ENCODE measurements around the gene SON.
"Not testable (repeated sequence)": the region's sequence is repeated elsewhere in the genome, so short reads cannot be mapped to it uniquely, and the experiment has no call there.

The SON gene

DNA sequence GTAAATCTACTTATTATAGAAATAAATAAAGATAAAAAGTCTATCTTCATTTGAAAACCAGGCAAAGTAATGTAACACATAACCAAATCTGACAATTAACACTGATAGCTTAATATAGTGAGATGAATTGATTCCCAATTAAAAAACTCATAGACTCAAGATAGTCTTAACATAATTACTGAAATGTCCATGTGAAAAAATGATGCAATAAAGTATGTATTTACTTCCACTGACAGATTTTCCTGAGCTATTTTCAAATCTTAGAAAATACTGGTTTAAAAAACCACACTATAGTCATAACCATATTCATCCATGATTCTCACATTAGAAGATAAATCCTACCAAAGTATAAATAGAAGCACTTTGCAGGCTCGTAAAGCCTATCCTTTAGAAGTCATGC, 55.2 kb downstream of the SON start:
- TF ChIP-seq, protein P1, sequence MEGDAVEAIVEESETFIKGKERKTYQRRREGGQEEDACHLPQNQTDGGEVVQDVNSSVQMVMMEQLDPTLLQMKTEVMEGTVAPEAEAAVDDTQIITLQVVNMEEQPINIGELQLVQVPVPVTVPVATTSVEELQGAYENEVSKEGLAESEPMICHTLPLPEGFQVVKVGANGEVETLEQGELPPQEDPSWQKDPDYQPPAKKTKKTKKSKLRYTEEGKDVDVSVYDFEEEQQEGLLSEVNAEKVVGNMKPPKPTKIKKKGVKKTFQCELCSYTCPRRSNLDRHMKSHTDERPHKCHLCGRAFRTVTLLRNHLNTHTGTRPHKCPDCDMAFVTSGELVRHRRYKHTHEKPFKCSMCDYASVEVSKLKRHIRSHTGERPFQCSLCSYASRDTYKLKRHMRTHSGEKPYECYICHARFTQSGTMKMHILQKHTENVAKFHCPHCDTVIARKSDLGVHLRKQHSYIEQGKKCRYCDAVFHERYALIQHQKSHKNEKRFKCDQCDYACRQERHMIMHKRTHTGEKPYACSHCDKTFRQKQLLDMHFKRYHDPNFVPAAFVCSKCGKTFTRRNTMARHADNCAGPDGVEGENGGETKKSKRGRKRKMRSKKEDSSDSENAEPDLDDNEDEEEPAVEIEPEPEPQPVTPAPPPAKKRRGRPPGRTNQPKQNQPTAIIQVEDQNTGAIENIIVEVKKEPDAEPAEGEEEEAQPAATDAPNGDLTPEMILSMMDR (IDR thresholded peaks at IDR 0.05; ENCODE audit: control extremely low read depth, extremely low read depth, low read depth, missing control alignments) = no peak
- ChIA-PET POLR2A (no interaction called here), CTCF (interaction anchor here (1.1 to 2.3 kb wide), 2 partner anchors 8 to 9 kb away, joined by 6 to 11 read pairs; partner anchors contain the start of gene DONSON)
- DNase-seq (ENCODE audit: extremely low spot score) = no peak

DNA sequence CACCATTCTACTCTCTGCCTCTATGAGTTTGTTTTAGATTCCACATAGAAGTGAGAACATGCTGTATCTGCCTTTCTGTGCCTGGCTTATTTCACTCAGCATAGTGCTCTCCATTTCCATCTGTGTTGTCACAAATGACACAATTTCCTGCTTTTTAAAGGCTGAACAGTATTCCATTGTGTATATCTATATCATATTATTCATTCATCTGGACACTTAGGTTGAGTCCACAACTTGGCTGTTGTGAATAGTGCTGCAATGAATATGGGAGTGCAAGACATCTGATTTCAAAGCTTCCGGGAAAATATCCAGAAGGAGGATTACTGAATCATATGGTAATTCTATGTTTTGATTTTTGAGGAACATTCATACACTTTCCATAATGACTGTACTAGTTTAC, 65.7 kb downstream of the SON start:
- TF ChIP-seq, protein P1 (IDR thresholded peaks at IDR 0.05; ENCODE audit: control extremely low read depth, extremely low read depth, low read depth, missing control alignments) = no peak
- ChIA-PET POLR2A (no interaction called here), CTCF (interaction anchor here (0.7 to 3.3 kb wide), 2 partner anchors 108 to 412 kb away, joined by 3 to 10 read pairs; no protein-coding TSS in a partner anchor)
- no peak for DNase-seq (ENCODE audit: extremely low spot score)

DNA sequence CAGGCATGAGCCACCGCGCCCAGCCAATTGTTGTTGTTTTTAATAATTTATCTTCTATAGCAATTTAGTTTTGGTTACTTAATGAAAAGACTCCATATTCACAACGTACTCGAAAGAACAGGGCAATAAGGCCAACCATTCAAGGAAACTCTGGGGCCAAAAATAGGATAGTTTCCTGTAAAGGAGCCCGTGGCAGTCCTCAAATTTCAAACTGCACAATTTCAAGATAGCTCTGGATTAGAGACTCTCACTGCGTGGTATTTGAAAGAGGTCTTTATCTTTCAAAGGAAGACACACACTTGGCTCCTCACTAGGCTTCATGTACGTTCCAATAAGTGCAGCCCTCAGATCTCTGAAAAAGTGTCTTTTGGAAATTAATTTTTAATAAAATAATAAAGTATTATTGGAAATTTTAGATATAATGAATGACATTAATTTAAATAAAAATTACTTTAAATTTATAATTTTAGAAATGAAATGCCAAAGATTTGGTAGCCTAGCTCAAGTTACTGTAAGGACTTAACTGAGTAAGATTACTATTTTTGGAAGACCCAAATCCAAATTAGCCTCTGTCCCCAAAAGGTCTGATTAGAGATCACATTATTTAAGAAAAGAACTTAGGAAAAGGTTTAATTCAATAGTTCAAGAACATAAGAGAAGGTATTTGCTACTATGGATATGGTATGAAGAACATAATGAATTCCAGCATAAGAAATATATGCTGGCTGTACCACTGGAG, 68.3 kb downstream of the SON start:
- CTCF ChIA-PET = interaction anchor here (1.3 kb wide), 1 partner anchor 411 kb away, joined by 3 read pairs; no protein-coding TSS in a partner anchor

GRCh38 chr21:33617565-33617964, 74.7 kb downstream of the SON start:
- POLR2A ChIA-PET; DNase-seq (ENCODE audit: extremely low spot score); CTCF ChIA-PET: not testable (repeated sequence)

More for the DNA sequence above, 68.3 kb downstream of the SON start:
- POLR2A ChIA-PET = no interaction called here
- TF ChIP-seq, protein P1 (IDR thresholded peaks at IDR 0.05; ENCODE audit: control extremely low read depth, extremely low read depth, low read depth, missing control alignments) = no peak
- no peak for DNase-seq (ENCODE audit: extremely low spot score)

DNA sequence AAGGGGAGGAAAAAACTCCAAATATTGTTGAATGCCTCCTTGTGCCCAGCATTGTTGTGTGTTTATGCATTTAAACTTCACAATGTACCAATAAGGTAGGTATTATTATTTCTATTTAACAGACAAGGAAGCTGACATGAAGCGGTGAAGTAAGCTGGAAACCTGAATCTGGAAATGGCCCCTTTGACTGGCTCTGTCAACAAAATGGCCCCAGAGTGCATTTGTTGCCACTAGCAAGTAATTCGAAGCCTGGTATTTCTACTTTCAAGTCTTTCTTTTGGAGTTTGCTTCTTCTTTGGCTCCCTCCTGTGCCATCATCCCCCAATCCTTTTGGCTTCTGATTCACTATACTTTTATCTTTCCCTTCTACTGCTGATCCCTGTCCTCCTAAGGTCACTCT, 75.6 kb downstream of the SON start:
- DNase-seq (ENCODE audit: extremely low spot score) = no peak
- TF ChIP-seq, protein P1 (IDR thresholded peaks at IDR 0.05; ENCODE audit: control extremely low read depth, extremely low read depth, low read depth, missing control alignments) = no peak
- ChIA-PET CTCF (interaction anchor here (2.1 kb wide), 1 partner anchor 12 kb away, joined by 9 read pairs; no protein-coding TSS in a partner anchor), POLR2A (no interaction called here)

DNA sequence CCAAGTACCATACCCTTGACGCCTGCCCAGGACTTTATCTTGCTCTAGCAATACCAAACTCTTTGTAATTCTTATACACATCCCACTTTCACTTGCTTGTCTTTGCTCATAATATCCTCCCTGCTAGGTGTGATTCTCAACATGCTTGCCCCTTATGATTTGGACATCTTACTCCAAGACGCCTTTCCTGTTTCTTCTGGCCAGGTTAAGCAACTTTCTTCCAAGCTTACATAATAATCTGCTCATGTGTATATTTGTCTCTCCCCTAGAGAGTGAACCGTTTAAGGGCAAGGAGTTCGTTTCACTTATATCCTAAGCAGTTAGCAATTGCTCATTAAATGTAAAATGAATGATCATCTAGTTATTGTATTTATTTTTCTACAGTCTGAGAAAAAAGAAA, 76.9 kb downstream of the SON start:
- TF ChIP-seq, protein P1 (IDR thresholded peaks at IDR 0.05; ENCODE audit: control extremely low read depth, extremely low read depth, low read depth, missing control alignments) = no peak
- CTCF ChIA-PET = interaction anchor here (2.1 kb wide), 1 partner anchor 14 kb away, joined by 9 read pairs; no protein-coding TSS in a partner anchor
- POLR2A ChIA-PET = no interaction called here
- DNase-seq (ENCODE audit: extremely low spot score) = no peak

DNA sequence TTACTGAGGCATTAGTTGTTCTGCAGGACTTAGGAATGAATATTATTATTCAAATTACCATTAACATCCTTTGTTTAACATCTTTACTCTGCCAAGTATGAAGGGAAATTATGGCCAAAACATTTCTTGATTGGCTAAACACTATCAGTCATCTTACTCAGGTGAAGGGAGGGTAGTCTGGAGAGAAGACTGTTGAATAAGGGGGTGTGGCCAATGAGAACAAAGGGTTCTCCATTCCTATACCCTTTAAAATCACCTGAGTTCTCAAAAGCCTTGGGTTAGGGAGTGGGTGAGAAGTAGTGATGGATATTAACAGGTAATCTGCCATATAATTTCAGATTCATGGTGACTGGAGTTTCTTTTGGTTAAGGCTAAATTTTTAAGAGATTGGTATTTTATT, 79.4 kb downstream of the SON start:
- ChIA-PET POLR2A (no interaction called here), CTCF (interaction anchor here (1.7 kb wide), 1 partner anchor 16 kb away, joined by 8 read pairs; no protein-coding TSS in a partner anchor)
- TF ChIP-seq, protein P1 (IDR thresholded peaks at IDR 0.05; ENCODE audit: control extremely low read depth, extremely low read depth, low read depth, missing control alignments) = no peak
- no peak for DNase-seq (ENCODE audit: extremely low spot score)

DNA sequence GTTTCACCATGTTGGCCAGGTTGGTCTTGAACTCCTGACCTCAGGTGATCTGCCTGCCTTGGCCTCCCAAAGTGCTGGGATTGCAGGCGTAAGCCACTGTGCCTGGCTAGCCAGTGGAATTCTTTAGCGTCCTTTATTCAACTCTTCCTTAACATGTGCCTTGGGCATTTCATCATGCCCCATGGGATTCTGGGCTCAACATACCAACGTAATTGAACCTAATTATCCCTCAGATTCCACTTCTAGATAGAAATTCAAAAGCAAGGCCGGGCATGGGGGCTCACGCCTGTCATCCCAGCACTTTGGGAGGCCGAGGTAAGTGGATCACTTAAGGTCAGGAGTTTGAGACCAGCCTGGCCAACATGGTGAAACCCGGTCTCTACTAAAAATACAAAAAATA, 83.3 kb downstream of the SON start:
- CTCF ChIA-PET = interaction anchor here (1.7 kb wide), 1 partner anchor 21 kb away, joined by 8 read pairs; no protein-coding TSS in a partner anchor
- POLR2A ChIA-PET; DNase-seq (ENCODE audit: extremely low spot score): not testable (repeated sequence)

All from GM10248 (cell line).